Stomach (tissue), 4 donors: ENCODE measurements around the gene SLC9A4.

ENCODE experiments used
- EP300 ChIP-seq: sonication (generic); formaldehyde crosslinking; IDR thresholded peaks from one replicate; pipeline ENCODE4 v1.6.1; 2017; ENCODE audit warnings: antibody characterized with exemption
- POLR2A ChIP-seq, 4 donors: fragments of 450-650 bp; IDR thresholded peaks; one replicate each; pipeline ENCODE4 v1.6.1; 2016; ENCODE audit warnings: antibody characterized with exemption in 4 of 4, control low read depth in 2 of 4, mild to moderate bottlenecking in 1 of 4, moderate library complexity in 1 of 4
- POLR2AphosphoS5 ChIP-seq, 3 donors: sonication (generic); formaldehyde crosslinking; IDR thresholded peaks; one replicate each; pipeline ENCODE4 v1.6.1; 2016; ENCODE audit warnings: antibody characterized with exemption in 3 of 3
- TF ChIP-seq, protein P1 (sequence below), 7 experiments: fragments of 450-650 bp in 4 of 7; fragments of 200-600 bp in 3 of 7; sonication (generic) in 3 of 7; IDR thresholded peaks; one replicate each; pipeline ENCODE4 v1.5.1; 2016 to 2019; ENCODE audit warnings: antibody characterized with exemption in 7 of 7, control low read depth in 2 of 7, mild to moderate bottlenecking in 1 of 7

DNA sequence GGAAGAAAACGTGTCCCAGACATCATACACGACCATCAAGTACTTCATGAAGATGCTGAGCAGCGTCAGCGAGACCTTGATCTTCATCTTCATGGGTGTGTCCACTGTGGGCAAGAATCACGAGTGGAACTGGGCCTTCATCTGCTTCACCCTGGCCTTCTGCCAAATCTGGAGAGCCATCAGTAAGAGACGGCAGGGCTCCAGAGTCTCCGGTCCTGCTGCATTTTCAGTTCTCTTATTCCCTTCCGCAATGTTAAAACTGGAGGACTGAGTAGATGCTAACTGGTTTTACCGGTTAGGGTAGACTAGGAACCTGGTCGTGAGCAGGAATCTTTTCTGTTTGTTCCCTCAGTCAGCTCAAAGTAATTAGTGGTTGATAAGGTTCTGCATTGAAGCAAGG lies 32.3 kb downstream of the SLC9A4 start:
- no peak for TF ChIP-seq POLR2AphosphoS5 (IDR thresholded peaks at IDR 0.05)
- TF ChIP-seq, protein P1, sequence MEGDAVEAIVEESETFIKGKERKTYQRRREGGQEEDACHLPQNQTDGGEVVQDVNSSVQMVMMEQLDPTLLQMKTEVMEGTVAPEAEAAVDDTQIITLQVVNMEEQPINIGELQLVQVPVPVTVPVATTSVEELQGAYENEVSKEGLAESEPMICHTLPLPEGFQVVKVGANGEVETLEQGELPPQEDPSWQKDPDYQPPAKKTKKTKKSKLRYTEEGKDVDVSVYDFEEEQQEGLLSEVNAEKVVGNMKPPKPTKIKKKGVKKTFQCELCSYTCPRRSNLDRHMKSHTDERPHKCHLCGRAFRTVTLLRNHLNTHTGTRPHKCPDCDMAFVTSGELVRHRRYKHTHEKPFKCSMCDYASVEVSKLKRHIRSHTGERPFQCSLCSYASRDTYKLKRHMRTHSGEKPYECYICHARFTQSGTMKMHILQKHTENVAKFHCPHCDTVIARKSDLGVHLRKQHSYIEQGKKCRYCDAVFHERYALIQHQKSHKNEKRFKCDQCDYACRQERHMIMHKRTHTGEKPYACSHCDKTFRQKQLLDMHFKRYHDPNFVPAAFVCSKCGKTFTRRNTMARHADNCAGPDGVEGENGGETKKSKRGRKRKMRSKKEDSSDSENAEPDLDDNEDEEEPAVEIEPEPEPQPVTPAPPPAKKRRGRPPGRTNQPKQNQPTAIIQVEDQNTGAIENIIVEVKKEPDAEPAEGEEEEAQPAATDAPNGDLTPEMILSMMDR (IDR thresholded peaks at IDR 0.05), result no peak
- TF ChIP-seq POLR2A (IDR thresholded peaks at IDR 0.05), result no peak
- TF ChIP-seq EP300, result no peak
